Measurements from ENCODE around the gene MAGI3.

DNA sequence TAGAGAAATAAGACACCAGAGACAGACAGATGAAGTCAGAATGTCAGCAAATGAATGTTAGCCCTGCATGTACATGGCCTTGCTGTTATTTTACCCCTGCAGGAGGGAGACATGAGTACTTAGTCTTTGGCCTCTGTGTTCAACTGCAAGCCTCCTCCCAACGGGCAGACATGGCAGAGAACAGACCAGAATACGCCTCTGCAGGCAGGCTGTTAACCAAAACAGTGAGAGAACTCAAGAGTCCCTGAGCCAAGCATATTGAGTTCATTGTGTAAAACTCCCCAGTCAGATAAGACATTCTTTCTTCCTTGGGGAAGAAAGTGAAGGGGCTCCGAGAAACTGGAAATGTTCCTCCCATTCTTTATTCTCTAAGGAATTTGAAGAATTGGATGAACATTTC is 218.1 kb downstream of the MAGI3 start:
- TF ChIP-seq, protein P1, sequence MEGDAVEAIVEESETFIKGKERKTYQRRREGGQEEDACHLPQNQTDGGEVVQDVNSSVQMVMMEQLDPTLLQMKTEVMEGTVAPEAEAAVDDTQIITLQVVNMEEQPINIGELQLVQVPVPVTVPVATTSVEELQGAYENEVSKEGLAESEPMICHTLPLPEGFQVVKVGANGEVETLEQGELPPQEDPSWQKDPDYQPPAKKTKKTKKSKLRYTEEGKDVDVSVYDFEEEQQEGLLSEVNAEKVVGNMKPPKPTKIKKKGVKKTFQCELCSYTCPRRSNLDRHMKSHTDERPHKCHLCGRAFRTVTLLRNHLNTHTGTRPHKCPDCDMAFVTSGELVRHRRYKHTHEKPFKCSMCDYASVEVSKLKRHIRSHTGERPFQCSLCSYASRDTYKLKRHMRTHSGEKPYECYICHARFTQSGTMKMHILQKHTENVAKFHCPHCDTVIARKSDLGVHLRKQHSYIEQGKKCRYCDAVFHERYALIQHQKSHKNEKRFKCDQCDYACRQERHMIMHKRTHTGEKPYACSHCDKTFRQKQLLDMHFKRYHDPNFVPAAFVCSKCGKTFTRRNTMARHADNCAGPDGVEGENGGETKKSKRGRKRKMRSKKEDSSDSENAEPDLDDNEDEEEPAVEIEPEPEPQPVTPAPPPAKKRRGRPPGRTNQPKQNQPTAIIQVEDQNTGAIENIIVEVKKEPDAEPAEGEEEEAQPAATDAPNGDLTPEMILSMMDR (IDR thresholded peaks at IDR 0.05; ENCODE audit: low read length), result no peak
- TF ChIP-seq EZH2 (IDR thresholded peaks at IDR 0.05; ENCODE audit: borderline replicate concordance, low read length), result no peak

All from OCI-LY1 (cell line).